ENCODE measurements around the gene LGALS1.
A peak's percentile ranks its signal among the peaks of the same experiment; 100 is the strongest.
"Not testable (repeated sequence)": the region's sequence is repeated elsewhere in the genome, so short reads cannot be mapped to it uniquely, and the experiment has no call there.

The LGALS1 gene

GRCh38 chr22:37692627-37693285 is 17.3 kb downstream of the LGALS1 start:
- no peak for DNase-seq

- not testable (repeated sequence) for DNase-seq
These were observed 18.7 kb downstream of the LGALS1 start for GRCh38 chr22:37694131-37694530.

- not testable (repeated sequence) for DNase-seq
These were observed 20.8 kb downstream of the LGALS1 start for GRCh38 chr22:37696260-37696656.

- peak; percentile 95 to 96 for DNase-seq
These were observed 21.5 kb downstream of the LGALS1 start, which contains the start of gene TRIOBP for GRCh38 chr22:37696657-37697537. Gene TRIOBP (plus strand): TSS chr22:37697048. CDS start chr22:37701366, 4,318 bp downstream.

- no peak for DNase-seq
These were observed 22.1 kb downstream of the LGALS1 start for GRCh38 chr22:37697538-37697835.

- DNase-seq: no peak
These were observed 25.8 kb downstream of the LGALS1 start for GRCh38 chr22:37701141-37701786.

- DNase-seq: no peak
These were observed 28.5 kb downstream of the LGALS1 start for GRCh38 chr22:37703906-37704305.

- no peak for DNase-seq
These were observed 29.2 kb downstream of the LGALS1 start for GRCh38 chr22:37704645-37705044.

- DNase-seq: no peak
These were observed 29.8 kb downstream of the LGALS1 start for GRCh38 chr22:37705205-37705604.

GRCh38 chr22:37708580-37709444 is 33.4 kb downstream of the LGALS1 start:
- no peak for DNase-seq

GRCh38 chr22:37709445-37709765 is 34.0 kb downstream of the LGALS1 start:
- no peak for DNase-seq

GRCh38 chr22:37710675-37711074 is 35.2 kb downstream of the LGALS1 start:
- no peak for DNase-seq

GRCh38 chr22:37711490-37711889 is 36.1 kb downstream of the LGALS1 start:
- DNase-seq: no peak

- DNase-seq: no peak
These were observed 38.3 kb downstream of the LGALS1 start for GRCh38 chr22:37713761-37714160.

GRCh38 chr22:37714634-37715033 is 39.2 kb downstream of the LGALS1 start:
- no peak for DNase-seq

GRCh38 chr22:37715760-37716159 is 40.3 kb downstream of the LGALS1 start:
- DNase-seq: no peak

GRCh38 chr22:37716708-37717107 is 41.3 kb downstream of the LGALS1 start:
- DNase-seq: no peak

- not testable (repeated sequence) for DNase-seq
These were observed 41.8 kb downstream of the LGALS1 start for GRCh38 chr22:37717235-37717634.

- not testable (repeated sequence) for DNase-seq
These were observed 42.4 kb downstream of the LGALS1 start for GRCh38 chr22:37717746-37718305.

- no peak for DNase-seq
These were observed 50.3 kb downstream of the LGALS1 start for GRCh38 chr22:37725551-37726240.

- no peak for DNase-seq
These were observed 50.9 kb downstream of the LGALS1 start for GRCh38 chr22:37726241-37726887.

All from SHP77 (cell line).